Keratinocyte (primary cell): ENCODE results near the gene C17orf114.

ENCODE experiments used
- EZH2 ChIP-seq: IDR thresholded peaks from one replicate; pipeline ENCODE4 v1.6.1; 2012; ENCODE audit warnings: inconsistent platforms, mild to moderate bottlenecking, low read length, moderate library complexity
- TF ChIP-seq, protein P1 (sequence below), 3 experiments: IDR thresholded peaks in 1 of 3; conservative IDR thresholded peaks in 1 of 3; optimal IDR thresholded peaks in 1 of 3; 2 replicates in 2 of 3; 3 replicates in 1 of 3; pipeline versions ENCODE3 to v1.5.1; 2011; ENCODE audit warnings: low read length in 3 of 3, mild to moderate bottlenecking in 3 of 3, moderate library complexity in 2 of 3, control low read depth in 1 of 3, inconsistent platforms in 1 of 3; ENCODE audit not compliant: insufficient read depth in 2 of 3; ENCODE audit errors: extremely low read depth in 1 of 3

DNA sequence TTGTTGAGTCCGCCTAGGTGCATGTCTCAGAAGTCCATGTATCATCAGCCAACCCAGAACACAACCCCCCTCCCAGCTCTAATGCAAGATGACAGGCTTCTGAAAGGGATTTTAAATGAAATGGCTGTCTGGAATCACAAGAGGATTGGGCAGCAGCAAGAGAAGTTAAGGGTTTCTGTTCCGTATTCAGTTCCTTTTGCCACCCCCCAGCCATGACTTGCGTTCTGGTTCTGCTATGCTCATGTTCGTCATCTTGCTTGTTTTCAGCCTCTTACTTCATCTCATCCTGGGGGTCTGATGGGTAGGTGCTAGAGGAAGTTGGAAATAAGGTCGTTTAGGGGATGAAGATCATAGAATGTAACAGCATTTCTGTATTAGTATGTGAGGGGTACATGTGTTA lies 43.0 kb upstream of the C17orf114 start:
- TF ChIP-seq, protein P1, sequence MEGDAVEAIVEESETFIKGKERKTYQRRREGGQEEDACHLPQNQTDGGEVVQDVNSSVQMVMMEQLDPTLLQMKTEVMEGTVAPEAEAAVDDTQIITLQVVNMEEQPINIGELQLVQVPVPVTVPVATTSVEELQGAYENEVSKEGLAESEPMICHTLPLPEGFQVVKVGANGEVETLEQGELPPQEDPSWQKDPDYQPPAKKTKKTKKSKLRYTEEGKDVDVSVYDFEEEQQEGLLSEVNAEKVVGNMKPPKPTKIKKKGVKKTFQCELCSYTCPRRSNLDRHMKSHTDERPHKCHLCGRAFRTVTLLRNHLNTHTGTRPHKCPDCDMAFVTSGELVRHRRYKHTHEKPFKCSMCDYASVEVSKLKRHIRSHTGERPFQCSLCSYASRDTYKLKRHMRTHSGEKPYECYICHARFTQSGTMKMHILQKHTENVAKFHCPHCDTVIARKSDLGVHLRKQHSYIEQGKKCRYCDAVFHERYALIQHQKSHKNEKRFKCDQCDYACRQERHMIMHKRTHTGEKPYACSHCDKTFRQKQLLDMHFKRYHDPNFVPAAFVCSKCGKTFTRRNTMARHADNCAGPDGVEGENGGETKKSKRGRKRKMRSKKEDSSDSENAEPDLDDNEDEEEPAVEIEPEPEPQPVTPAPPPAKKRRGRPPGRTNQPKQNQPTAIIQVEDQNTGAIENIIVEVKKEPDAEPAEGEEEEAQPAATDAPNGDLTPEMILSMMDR (optimal IDR thresholded peaks at IDR 0.05 in 1 of 3, IDR thresholded peaks at IDR 0.05 in 1 of 3, conservative IDR thresholded peaks at IDR 0.05 in 1 of 3; ENCODE audit: extremely low read depth in 1 of 3, insufficient read depth in 2 of 3, low read length in 3 of 3) = no peak
- TF ChIP-seq EZH2 = no peak
